GM06990 (cell line): ENCODE results near the gene LRP1B.

Experiments used
- DNase-seq: peaks from one replicate; pipeline ENCODE4 v3.0.0-alpha.2; 2011; ENCODE audit not compliant: insufficient read length; ENCODE audit errors: extremely low read depth
- H3K27me3 ChIP-seq: replicated peaks from 2 replicates; pipeline ENCODE4 v1.6.0; 2011; ENCODE audit warnings: low read length; ENCODE audit not compliant: control insufficient read depth, insufficient read depth
- H3K36me3 ChIP-seq: 2 replicates; pipeline ENCODE4 v1.5.1; 2011; ENCODE audit warnings: low read length; ENCODE audit not compliant: control insufficient read depth, insufficient read depth
- H3K4me3 ChIP-seq: replicated peaks from 2 replicates; pipeline ENCODE4 v1.5.1; 2011; ENCODE audit warnings: low read depth, mild to moderate bottlenecking, control low read depth, low read length
- TF ChIP-seq, protein P1 (sequence below): IDR thresholded peaks from 2 replicates; pipeline ENCODE4 v1.5.1; 2011; ENCODE audit warnings: low read length, control low read depth, mild to moderate bottlenecking, inconsistent platforms; ENCODE audit not compliant: insufficient read depth, poor library complexity, severe bottlenecking

The LRP1B gene

DNA sequence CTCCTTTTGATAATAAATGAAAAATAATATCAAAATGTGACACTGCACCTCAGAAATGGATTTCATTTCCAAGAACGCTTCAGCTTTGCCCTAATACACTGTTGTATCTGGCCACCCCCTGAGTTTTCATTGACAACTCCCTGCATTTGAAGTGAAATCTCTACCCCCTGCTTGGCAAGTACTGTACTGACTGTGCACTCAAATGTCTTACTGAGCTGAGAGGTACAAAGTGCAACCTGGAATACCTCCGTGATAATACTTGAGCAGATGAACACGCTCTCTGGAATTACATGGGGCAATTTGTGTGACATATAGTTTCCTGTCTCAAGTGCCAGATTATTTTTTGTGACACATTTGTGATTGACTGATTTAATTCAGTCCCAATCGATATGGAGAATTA is 231.1 kb downstream of the LRP1B start:
- no peak overlapping the region for H3K4me3 ChIP-seq
- TF ChIP-seq, protein P1, sequence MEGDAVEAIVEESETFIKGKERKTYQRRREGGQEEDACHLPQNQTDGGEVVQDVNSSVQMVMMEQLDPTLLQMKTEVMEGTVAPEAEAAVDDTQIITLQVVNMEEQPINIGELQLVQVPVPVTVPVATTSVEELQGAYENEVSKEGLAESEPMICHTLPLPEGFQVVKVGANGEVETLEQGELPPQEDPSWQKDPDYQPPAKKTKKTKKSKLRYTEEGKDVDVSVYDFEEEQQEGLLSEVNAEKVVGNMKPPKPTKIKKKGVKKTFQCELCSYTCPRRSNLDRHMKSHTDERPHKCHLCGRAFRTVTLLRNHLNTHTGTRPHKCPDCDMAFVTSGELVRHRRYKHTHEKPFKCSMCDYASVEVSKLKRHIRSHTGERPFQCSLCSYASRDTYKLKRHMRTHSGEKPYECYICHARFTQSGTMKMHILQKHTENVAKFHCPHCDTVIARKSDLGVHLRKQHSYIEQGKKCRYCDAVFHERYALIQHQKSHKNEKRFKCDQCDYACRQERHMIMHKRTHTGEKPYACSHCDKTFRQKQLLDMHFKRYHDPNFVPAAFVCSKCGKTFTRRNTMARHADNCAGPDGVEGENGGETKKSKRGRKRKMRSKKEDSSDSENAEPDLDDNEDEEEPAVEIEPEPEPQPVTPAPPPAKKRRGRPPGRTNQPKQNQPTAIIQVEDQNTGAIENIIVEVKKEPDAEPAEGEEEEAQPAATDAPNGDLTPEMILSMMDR, result no peak
- no peak for DNase-seq
- no peaks in the 10 kb centered on the region for H3K36me3 ChIP-seq
- no peaks in the 10 kb centered on the region for H3K27me3 ChIP-seq

DNA sequence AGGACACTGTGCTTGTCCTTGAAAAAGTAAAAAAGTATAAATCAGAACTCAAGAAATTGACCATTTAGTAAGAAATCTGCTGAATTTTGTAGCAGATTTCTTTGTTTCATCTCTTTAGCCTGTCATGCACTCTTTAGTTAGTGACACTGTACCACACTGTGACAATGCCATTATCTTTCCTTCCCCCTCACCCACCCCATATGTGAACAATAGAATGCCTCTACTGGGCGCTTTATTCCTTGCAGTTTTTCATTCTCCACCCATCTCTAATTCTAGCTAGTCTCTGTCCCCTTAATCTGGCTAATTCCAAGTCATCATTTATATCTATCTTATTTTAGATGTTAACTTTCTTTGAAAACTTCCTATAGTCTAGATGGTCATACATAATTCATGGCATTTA is 241.0 kb downstream of the LRP1B start:
- no peak for DNase-seq
- no peak overlapping the region for H3K4me3 ChIP-seq
- TF ChIP-seq, protein P1, result no peak
- no peaks in the 10 kb centered on the region for H3K36me3 ChIP-seq
- no peaks in the 10 kb centered on the region for H3K27me3 ChIP-seq

- DNase-seq, result no peak
- Histone ChIP-seq H3K27me3 (no peaks in the 10 kb centered on the region), H3K4me3 (no peak overlapping the region), H3K36me3 (no peaks in the 10 kb centered on the region)
- TF ChIP-seq, protein P1, result no peak
These were observed 241.7 kb downstream of the LRP1B start for GRCh38 chr2:141888987-141889555.

DNA sequence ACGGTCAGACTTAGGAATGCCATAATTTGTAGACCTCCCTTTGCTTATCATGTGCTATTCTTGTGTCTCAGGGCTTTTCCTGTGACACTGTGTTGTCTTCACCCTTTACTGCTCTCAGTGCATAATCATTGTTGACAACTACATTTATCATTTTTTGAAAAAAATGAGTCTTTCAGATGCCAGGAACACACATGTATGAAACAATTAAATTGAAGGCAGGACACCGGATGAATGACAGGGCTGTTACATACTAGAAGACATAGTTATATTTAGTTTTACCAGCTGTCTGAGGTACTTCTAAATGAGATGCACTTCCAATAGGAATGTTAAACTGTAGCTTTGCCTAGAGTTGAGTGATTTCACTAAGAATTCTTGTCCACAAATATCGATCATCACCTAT is 243.5 kb downstream of the LRP1B start:
- H3K36me3 ChIP-seq, result no peaks in the 10 kb centered on the region
- H3K4me3 ChIP-seq, result no peak overlapping the region
- DNase-seq, result no peak
- TF ChIP-seq, protein P1, result no peak
- no peaks in the 10 kb centered on the region for H3K27me3 ChIP-seq

DNA sequence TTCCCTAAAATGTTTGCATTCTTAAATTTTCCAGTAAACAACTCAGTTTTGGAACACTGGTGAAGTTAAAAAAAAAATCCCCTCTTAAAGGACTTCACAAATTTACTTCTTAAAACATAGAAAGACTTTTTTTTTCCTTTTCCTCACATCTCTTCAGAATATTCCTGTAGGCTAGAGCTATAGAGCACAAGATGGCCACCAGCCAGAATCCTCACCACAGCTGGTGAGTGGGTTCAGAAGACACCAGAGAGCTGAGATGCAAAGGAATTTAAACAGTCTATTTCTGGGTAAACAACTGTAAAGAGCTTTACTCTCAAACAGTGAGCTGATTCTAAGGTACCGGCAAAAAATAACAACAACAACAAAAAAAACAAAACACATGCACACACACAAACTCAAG is 252.8 kb downstream of the LRP1B start:
- Histone ChIP-seq H3K27me3 (no peaks in the 10 kb centered on the region), H3K36me3 (no peaks in the 10 kb centered on the region), H3K4me3 (no peak overlapping the region)
- TF ChIP-seq, protein P1, result no peak
- no peak for DNase-seq
